ENCODE results near the gene TACC3.
A peak's percentile ranks its signal among the peaks of the same experiment; 100 is the strongest.

Gene TACC3

GRCh38 chr4:1713003-1713851 is 8.1 kb upstream of the TACC3 start:
- peak overlapping the region; percentile 97 for H3K27ac Mint-ChIP-seq
- H3K27me3 Mint-ChIP-seq = peaks cover 3% of the 10 kb centered on the region
- peaks cover 44% of the 10 kb centered on the region for H3K36me3 Mint-ChIP-seq
- no peak for DNase-seq
- H3K4me1 Mint-ChIP-seq = peaks cover 63% of the 10 kb centered on the region
- peak overlapping the region; percentile 100 for H3K4me3 Mint-ChIP-seq
- CTCF ChIA-PET = interaction anchor here (1.2 to 3.3 kb wide), 2 partner anchors 13 to 19 kb away, joined by 3 to 26 read pairs; no protein-coding TSS in a partner anchor
- no peaks in the 10 kb centered on the region for H3K9me3 Mint-ChIP-seq

- H3K27ac Mint-ChIP-seq = peak overlapping the region; percentile 97
- no peaks in the 10 kb centered on the region for H3K9me3 Mint-ChIP-seq
- H3K4me3 Mint-ChIP-seq = peak overlapping the region; percentile 100
- DNase-seq = no peak
- CTCF ChIA-PET = interaction anchor here (3.3 kb wide), 1 partner anchor 21 kb away, joined by 26 read pairs; no protein-coding TSS in a partner anchor
- H3K4me1 Mint-ChIP-seq = peaks cover 61% of the 10 kb centered on the region
- H3K27me3 Mint-ChIP-seq = peaks cover 3% of the 10 kb centered on the region
- H3K36me3 Mint-ChIP-seq = peaks cover 41% of the 10 kb centered on the region
These were observed 6.9 kb upstream of the TACC3 start for GRCh38 chr4:1714303-1715001.

GRCh38 chr4:1715002-1715758 is 6.1 kb upstream of the TACC3 start:
- Mint-ChIP-seq H3K4me1 (peaks cover 61% of the 10 kb centered on the region), H3K36me3 (peaks cover 37% of the 10 kb centered on the region), H3K9me3 (no peaks in the 10 kb centered on the region), H3K4me3 (peak overlapping the region; percentile 100), H3K27ac (peak overlapping the region; percentile 58), H3K27me3 (peaks cover 3% of the 10 kb centered on the region)
- DNase-seq = no peak
- CTCF ChIA-PET = no interaction called here

- Mint-ChIP-seq H3K36me3 (peaks cover 31% of the 10 kb centered on the region), H3K4me3 (no peak overlapping the region), H3K27ac (no peak overlapping the region), H3K9me3 (no peaks in the 10 kb centered on the region), H3K27me3 (peaks cover 2% of the 10 kb centered on the region), H3K4me1 (peaks cover 51% of the 10 kb centered on the region)
- CTCF ChIA-PET = no interaction called here
- no peak for DNase-seq
These were observed 5.0 kb upstream of the TACC3 start for GRCh38 chr4:1716065-1716945.

GRCh38 chr4:1717129-1718094 is 3.9 kb upstream of the TACC3 start:
- CTCF ChIA-PET = no interaction called here
- H3K36me3 Mint-ChIP-seq = peaks cover 35% of the 10 kb centered on the region
- peaks cover 53% of the 10 kb centered on the region for H3K4me1 Mint-ChIP-seq
- no peaks in the 10 kb centered on the region for H3K9me3 Mint-ChIP-seq
- no peak for DNase-seq
- no peak overlapping the region for H3K27ac Mint-ChIP-seq
- no peaks in the 10 kb centered on the region for H3K27me3 Mint-ChIP-seq
- H3K4me3 Mint-ChIP-seq = no peak overlapping the region

GRCh38 chr4:1718095-1718850 is 3.0 kb upstream of the TACC3 start:
- peaks cover 61% of the 10 kb centered on the region for H3K4me1 Mint-ChIP-seq
- H3K9me3 Mint-ChIP-seq = no peaks in the 10 kb centered on the region
- H3K27ac Mint-ChIP-seq = peak overlapping the region; percentile 67
- H3K27me3 Mint-ChIP-seq = no peaks in the 10 kb centered on the region
- no peak for DNase-seq
- H3K36me3 Mint-ChIP-seq = peaks cover 39% of the 10 kb centered on the region
- CTCF ChIA-PET = no interaction called here
- peak overlapping the region; percentile 48 for H3K4me3 Mint-ChIP-seq

GRCh38 chr4:1720163-1720983 is 948 bp upstream of the TACC3 start:
- no peaks in the 10 kb centered on the region for H3K27me3 Mint-ChIP-seq
- no peaks in the 10 kb centered on the region for H3K9me3 Mint-ChIP-seq
- peaks cover 62% of the 10 kb centered on the region for H3K4me1 Mint-ChIP-seq
- CTCF ChIA-PET = interaction anchor here (1.4 to 2.6 kb wide), 2 partner anchors 8 to 27 kb away, joined by 3 to 11 read pairs; partner anchors contain the start of gene SLBP
- H3K36me3 Mint-ChIP-seq = peaks cover 44% of the 10 kb centered on the region
- H3K27ac Mint-ChIP-seq = peak overlapping the region; percentile 93
- DNase-seq = peak; percentile 63
- peak overlapping the region; percentile 85 for H3K4me3 Mint-ChIP-seq

- H3K4me1 Mint-ChIP-seq = peaks cover 60% of the 10 kb centered on the region
- H3K27ac Mint-ChIP-seq = peak overlapping the region; percentile 100
- CTCF ChIA-PET = interaction anchor here (9.4 kb wide), 1 partner anchor 27 kb away, joined by 96 read pairs; no protein-coding TSS in a partner anchor
- H3K27me3 Mint-ChIP-seq = no peaks in the 10 kb centered on the region
- no peaks in the 10 kb centered on the region for H3K9me3 Mint-ChIP-seq
- peak; percentile 32 for DNase-seq
- H3K36me3 Mint-ChIP-seq = peaks cover 45% of the 10 kb centered on the region
- peak overlapping the region; percentile 91 for H3K4me3 Mint-ChIP-seq
These were observed 587 bp downstream of the TACC3 start for GRCh38 chr4:1721666-1722550.

GRCh38 chr4:1722551-1723118 is 1.3 kb downstream of the TACC3 start:
- Mint-ChIP-seq H3K4me1 (peaks cover 67% of the 10 kb centered on the region), H3K36me3 (peaks cover 51% of the 10 kb centered on the region), H3K9me3 (no peaks in the 10 kb centered on the region), H3K27ac (peak overlapping the region; percentile 100), H3K4me3 (peak overlapping the region; percentile 91), H3K27me3 (no peaks in the 10 kb centered on the region)
- CTCF ChIA-PET = interaction anchor here (0.8 to 9.4 kb wide), 2 partner anchors 28 to 177 kb away, joined by 4 to 96 read pairs; no protein-coding TSS in a partner anchor
- DNase-seq = peak; percentile 48

- H3K9me3 Mint-ChIP-seq = no peaks in the 10 kb centered on the region
- peak overlapping the region; percentile 91 for H3K4me3 Mint-ChIP-seq
- H3K36me3 Mint-ChIP-seq = peaks cover 55% of the 10 kb centered on the region
- H3K4me1 Mint-ChIP-seq = peaks cover 70% of the 10 kb centered on the region
- peak overlapping the region; percentile 100 for H3K27ac Mint-ChIP-seq
- DNase-seq = peak; percentile 55
- no peaks in the 10 kb centered on the region for H3K27me3 Mint-ChIP-seq
- CTCF ChIA-PET = interaction anchor here (0.8 to 9.4 kb wide), 2 partner anchors 28 to 176 kb away, joined by 4 to 96 read pairs; no protein-coding TSS in a partner anchor
These were observed 1.9 kb downstream of the TACC3 start for GRCh38 chr4:1723131-1723801.
